Omental fat pad (tissue), 4 donors: Measurements from ENCODE around the gene CNTN1. TPM values are rescaled to one million over a fixed set of nuclear protein-coding genes. Genes with fewer than 3 reads are reported as not detected.

Source experiments
- ATAC-seq: fragments of 150-250 bp; one replicate; pipeline ENCODE4 v1.9.1; 2016; ENCODE audit warnings: mild to moderate bottlenecking, moderate library complexity; ENCODE audit not compliant: low FRiP score
- DNase-seq: peaks from one replicate; pipeline ENCODE4 v3.0.0-alpha.2; 2019; ENCODE audit warnings: low spot score
- CTCF ChIP-seq, 3 donors: fragments of 450-650 bp; IDR thresholded peaks; one replicate each; pipeline ENCODE4 v1.5.1; 2016 to 2017; ENCODE audit warnings: antibody characterized with exemption in 3 of 3, mild to moderate bottlenecking in 3 of 3, moderate library complexity in 2 of 3
- total RNA-seq, 4 donors: library from RNA; depleted of rRNA; stranded (reverse); fragments of >200 nt; gene quantifications; one replicate each; pipeline ENCODE4 v1.1.0, GENCODE V29; 2016

The CNTN1 gene
- total RNA-seq, 4 donors from 2014 or later = 1.1 to 3.6 (median 1.5) TPM

GRCh38 chr12:41051954-41052353 is 359.7 kb downstream of the CNTN1 start:
- ATAC-seq (peak; percentile 86), DNase-seq (no peak)
- TF ChIP-seq CTCF (IDR thresholded peaks at IDR 0.05) = no peak

- ATAC-seq = no peak
- no peak for DNase-seq
- TF ChIP-seq CTCF (IDR thresholded peaks at IDR 0.05) = no peak
Observed at GRCh38 chr12:41052441-41052840, 360.2 kb downstream of the CNTN1 start.

GRCh38 chr12:41053046-41053445 is 360.8 kb downstream of the CNTN1 start:
- ATAC-seq (no peak), DNase-seq (no peak)
- no peak for TF ChIP-seq CTCF (IDR thresholded peaks at IDR 0.05)

- ATAC-seq (no peak), DNase-seq (no peak)
- TF ChIP-seq CTCF (IDR thresholded peaks at IDR 0.05) = no peak
Observed at GRCh38 chr12:41055875-41056577, 363.8 kb downstream of the CNTN1 start.

- ATAC-seq (no peak), DNase-seq (no peak)
- no peak for TF ChIP-seq CTCF (IDR thresholded peaks at IDR 0.05)
Observed at GRCh38 chr12:41058266-41058665, 366.0 kb downstream of the CNTN1 start.

- no peak for DNase-seq
- TF ChIP-seq CTCF (IDR thresholded peaks at IDR 0.05) = no peak
- ATAC-seq = no peak
Observed at GRCh38 chr12:41061192-41061591, 369.0 kb downstream of the CNTN1 start.

- ATAC-seq = no peak
- no peak for TF ChIP-seq CTCF (IDR thresholded peaks at IDR 0.05)
- DNase-seq = no peak
Observed at GRCh38 chr12:41064411-41064810, 372.2 kb downstream of the CNTN1 start.
